B cell (primary cell): ENCODE results near the gene SPATA7. TPM values are rescaled to one million over a fixed set of nuclear protein-coding genes. Genes with fewer than 3 reads are reported as not detected.

Experiments
- ATAC-seq: fragments of 200-7000 bp; cut with Tn5 transposase; one replicate; pipeline ENCODE4 v1.10.0; 2021; ENCODE audit warnings: low read depth, mild to moderate bottlenecking, moderate number of reproducible peaks, moderate library complexity
- CTCF ChIA-PET: fragments of 350-600 bp; sonication (Branson Sonifier 250); formaldehyde crosslinking; loops from one replicate; lab custom pipeline; 2021; ENCODE audit warnings: antibody characterized with exemption, inconsistent platforms; lab: Charles Lee
- POLR2A ChIA-PET: fragments of 350-600 bp; sonication (Branson Sonifier 250); formaldehyde crosslinking; loops from one replicate; lab custom pipeline; 2021; ENCODE audit warnings: antibody characterized with exemption; lab: Charles Lee
- DNase-seq: peaks from one replicate; pipeline ENCODE4 v3.0.0; 2013
- H2AFZ ChIP-seq: 2 replicates; pipeline ENCODE4 v1.6.1; 2012; ENCODE audit warnings: mild to moderate bottlenecking, low read depth, low read length; ENCODE audit not compliant: insufficient read depth, poor library complexity, severe bottlenecking
- H3K27ac ChIP-seq, 2 donors: 1 replicate in 1 of 2; 2 replicates in 1 of 2; pipeline ENCODE4 v1.5.1; 2012 to 2013; ENCODE audit warnings: low read length in 2 of 2, mild to moderate bottlenecking in 2 of 2, moderate library complexity in 1 of 2
- H3K27me3 ChIP-seq, 4 experiments: fragments of 200-600 bp in 1 of 4; sonication (generic) in 1 of 4; replicated peaks in 1 of 4; 1 replicate in 2 of 4; 2 replicates in 2 of 4; pipeline versions ENCODE4 v1.6.1 to v1.7.0; 2013 to 2016; ENCODE audit warnings: low read length in 3 of 4, mild to moderate bottlenecking in 2 of 4, mixed read lengths in 1 of 4, moderate library complexity in 1 of 4; ENCODE audit not compliant: insufficient read depth in 4 of 4, control insufficient read depth in 3 of 4; ENCODE audit errors: control extremely low read depth in 1 of 4
- H3K36me3 ChIP-seq, 2 experiments: replicated peaks in 1 of 2; 1 replicate in 1 of 2; 2 replicates in 1 of 2; pipeline versions ENCODE4 v1.6.1 to v1.7.1; 2013; ENCODE audit warnings: low read length in 1 of 2; ENCODE audit not compliant: insufficient read depth in 2 of 2, control insufficient read depth in 1 of 2; ENCODE audit errors: control extremely low read depth in 1 of 2, extremely low read depth in 1 of 2
- H3K4me1 ChIP-seq, 2 donors: fragments of 200-600 bp in 1 of 2; sonication (generic) in 1 of 2; 1 replicate in 1 of 2; 2 replicates in 1 of 2; pipeline versions ENCODE4 v1.5.1 to v1.6.1; 2013 to 2017; ENCODE audit warnings: low read length in 2 of 2; ENCODE audit not compliant: control insufficient read depth in 2 of 2, insufficient read depth in 2 of 2
- H3K4me2 ChIP-seq: replicated peaks from 2 replicates; pipeline ENCODE3; 2012; ENCODE audit warnings: mild to moderate bottlenecking, low read depth, low read length; ENCODE audit not compliant: poor library complexity, severe bottlenecking
- H3K4me3 ChIP-seq, 5 experiments: fragments of 200-600 bp in 1 of 5; sonication (generic) in 1 of 5; 1 replicate in 3 of 5; 2 replicates in 2 of 5; pipeline versions ENCODE4 v1.5.1 to v1.7.0; 2011 to 2016; ENCODE audit warnings: low read length in 4 of 5, mild to moderate bottlenecking in 4 of 5, low read depth in 2 of 5, control low read depth in 1 of 5, moderate library complexity in 1 of 5; ENCODE audit not compliant: insufficient read depth in 1 of 5; ENCODE audit errors: control extremely low read depth in 1 of 5, extremely low read depth in 1 of 5
- H3K79me2 ChIP-seq: fragments of 200-600 bp; sonication (generic); one replicate; pipeline ENCODE4 v1.6.0; 2016; ENCODE audit warnings: low read length; ENCODE audit not compliant: control insufficient read depth, insufficient read depth
- H3K9ac ChIP-seq: fragments of 200-600 bp; sonication (generic); 2 replicates; pipeline ENCODE4 v1.6.1; 2017; ENCODE audit warnings: mild to moderate bottlenecking, low read length, moderate library complexity
- H3K9me3 ChIP-seq, 3 donors: one replicate each; pipeline versions ENCODE4 v1.6.1 to v1.7.1; 2013; ENCODE audit warnings: low read length in 2 of 3; ENCODE audit not compliant: control insufficient read depth in 2 of 3, insufficient read depth in 1 of 3; ENCODE audit errors: control extremely low read depth in 1 of 3
- H4K20me1 ChIP-seq: 2 replicates; pipeline ENCODE4 v1.6.0; 2012; ENCODE audit warnings: mild to moderate bottlenecking, low read length; ENCODE audit not compliant: insufficient read depth, control insufficient read depth, poor library complexity, severe bottlenecking
- H3K27ac Mint-ChIP-seq: one replicate; pipeline ENCODE4 v1.8.0; 2021; ENCODE audit warnings: mixed read lengths
- H3K27me3 Mint-ChIP-seq: one replicate; pipeline ENCODE4 v1.8.0; 2021; ENCODE audit warnings: mixed read lengths
- H3K4me1 Mint-ChIP-seq: one replicate; pipeline ENCODE4 v1.8.0; 2021; ENCODE audit warnings: mixed read lengths
- H3K4me3 Mint-ChIP-seq: one replicate; pipeline ENCODE4 v1.8.0; 2021; ENCODE audit warnings: mixed read lengths
- H3K9me3 Mint-ChIP-seq: one replicate; pipeline ENCODE4 v1.8.0; 2022; ENCODE audit warnings: mixed read lengths; ENCODE audit not compliant: insufficient read depth
- CTCF ChIP-seq: fragments of 200-600 bp; IDR thresholded peaks from one replicate; pipeline ENCODE4 v1.8.0; 2022; ENCODE audit warnings: antibody characterized with exemption, mild to moderate bottlenecking
- EZH2 ChIP-seq: IDR thresholded peaks from 2 replicates; pipeline ENCODE4 v1.6.1; 2012; ENCODE audit warnings: borderline replicate concordance, low read depth, mild to moderate bottlenecking, moderate library complexity, low read length; ENCODE audit not compliant: insufficient read depth, poor library complexity, severe bottlenecking
- whole genome bisulfite sequencing: methylation state at CpG from one replicate; pipeline ENCODE4 v1.1.5; 2013; ENCODE audit warnings: missing lambda C conversion rate; ENCODE audit not compliant: insufficient coverage; 5-methylcytosine and 5-hydroxymethylcytosine counted together
- intact Hi-C: fragments of 100-400 bp; cut with micrococcal nuclease; formaldehyde crosslinking; loops from one replicate; pipeline ENCODE4 v1.10.0; 2022
- polyA plus RNA-seq: library from polyadenylated mRNA; depleted of rRNA; stranded (reverse); fragments of >200 nt; gene quantifications from 2 replicates; pipeline ENCODE4 v1.2.3, GENCODE V29; 2012
- total RNA-seq, 2 donors: library from RNA; stranded (reverse); fragments of 120-200 nt in 1 of 2; gene quantifications; 1 replicate in 1 of 2; 2 replicates in 1 of 2; pipeline versions ENCODE4 v1.2.3 to v1.2.4, GENCODE V29; 2013 to 2022

Gene SPATA7
- total and polyA plus RNA-seq, 2 donors (not counting 1 experiment from before 2014, with no cell fraction given): 0.86 to 3.2 TPM

- intact Hi-C loops: no loop called here
- TF ChIP-seq CTCF (no peak), EZH2 (no peak)
- ATAC-seq: no peak
- H3K4me1 ChIP-seq: no peaks in the 10 kb centered on the region
- Mint-ChIP-seq H3K4me3 (no peak overlapping the region), H3K27ac (no peak overlapping the region), H3K27me3 (no peaks in the 10 kb centered on the region), H3K4me1 (no peaks in the 10 kb centered on the region), H3K9me3 (no peaks in the 10 kb centered on the region)
- H3K79me2 ChIP-seq: no peaks in the 10 kb centered on the region
- no peaks in the 10 kb centered on the region for H3K27me3 ChIP-seq
- no CpG with 5 or more reads among the region's 2 CpGs for WGBS
- ChIA-PET POLR2A (no interaction called here), CTCF (interaction anchor here (1.2 kb wide), 1 partner anchor 10 kb away, joined by 3 read pairs; no protein-coding TSS in a partner anchor)
- no peaks in the 10 kb centered on the region for H4K20me1 ChIP-seq
- no peaks in the 10 kb centered on the region for H3K36me3 ChIP-seq
- H3K9me3 ChIP-seq: no peaks in the 10 kb centered on the region
- H3K9ac ChIP-seq: no peak overlapping the region
- no peak overlapping the region for H3K4me3 ChIP-seq
- no peak overlapping the region for H3K27ac ChIP-seq
- H3K4me2 ChIP-seq: no peak overlapping the region
- H2AFZ ChIP-seq: no peak overlapping the region
- DNase-seq: no peak
These were observed 53.6 kb downstream of the SPATA7 start for GRCh38 chr14:88439088-88439487.

- Mint-ChIP-seq H3K27me3 (no peaks in the 10 kb centered on the region), H3K4me3 (no peak overlapping the region), H3K4me1 (no peaks in the 10 kb centered on the region), H3K9me3 (peaks cover 7% of the 10 kb centered on the region), H3K27ac (no peak overlapping the region)
- ATAC-seq: no peak
- Histone ChIP-seq H4K20me1 (no peaks in the 10 kb centered on the region), H2AFZ (no peak overlapping the region), H3K9me3 (peaks cover 0 to 5% (median 0%) of the 10 kb centered on the region in 3 donors), H3K79me2 (no peaks in the 10 kb centered on the region), H3K4me1 (no peaks in the 10 kb centered on the region), H3K4me3 (no peak overlapping the region), H3K9ac (no peak overlapping the region), H3K4me2 (no peak overlapping the region), H3K36me3 (no peaks in the 10 kb centered on the region), H3K27ac (no peak overlapping the region), H3K27me3 (no peaks in the 10 kb centered on the region)
- WGBS: 100% methylated on average over 2 of the region's 4 CpGs
- DNase-seq: no peak
- POLR2A ChIA-PET: no interaction called here
- TF ChIP-seq EZH2 (no peak), CTCF (no peak)
- intact Hi-C loops: no loop called here
- CTCF ChIA-PET: no interaction called here
These were observed 66.8 kb downstream of the SPATA7 start for GRCh38 chr14:88452231-88452630.
